ENCODE measurements around the gene GLS2. TPM values are rescaled to one million over a fixed set of nuclear protein-coding genes. Genes with fewer than 3 reads are reported as not detected.
"Not testable (repeated sequence)": the region's sequence is repeated elsewhere in the genome, so short reads cannot be mapped to it uniquely, and the experiment has no call there.

Gene GLS2
- total and polyA plus RNA-seq, 4 donors, result 28.0 to 53.8 (median 47.9) TPM

DNA sequence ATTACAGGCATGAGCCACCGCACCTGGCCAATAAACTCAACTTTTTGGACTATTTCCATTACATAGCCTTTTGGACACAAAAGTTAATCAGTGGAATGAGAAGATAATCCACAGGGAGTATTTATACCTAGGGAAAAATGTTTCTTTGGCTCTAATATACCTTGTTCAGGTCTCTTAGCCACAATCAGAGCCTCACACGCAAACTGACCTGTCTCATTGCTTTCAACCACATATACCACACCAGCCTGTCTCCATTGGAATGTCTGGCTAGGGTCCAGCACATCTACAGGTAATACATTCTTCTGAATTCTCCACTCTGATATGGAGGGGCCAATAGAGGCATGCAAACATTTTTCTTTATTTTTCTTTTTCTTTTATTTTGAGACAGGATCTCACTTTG lies 29.9 kb upstream of the GLS2 start:
- Histone ChIP-seq H3K9ac (ENCODE audit: low read depth in 1 of 2, low read length in 2 of 2) (no peak overlapping the region), H3K9me3 (ENCODE audit: control insufficient read depth in 4 of 4, low read length in 3 of 4) (no peaks in the 10 kb centered on the region), H3K27me3 (ENCODE audit: control insufficient read depth in 4 of 4, insufficient read depth in 4 of 4, low read length in 3 of 4) (no peaks in the 10 kb centered on the region), H3K4me3 (ENCODE audit: low read depth in 1 of 3, low read length in 3 of 3) (no peak overlapping the region), H3K4me1 (ENCODE audit: control insufficient read depth in 4 of 4, insufficient read depth in 4 of 4, low read length in 3 of 4) (peaks cover 0 to 3% (median 0%) of the 10 kb centered on the region in 4 donors), H3K36me3 (ENCODE audit: control insufficient read depth in 4 of 4, insufficient read depth in 3 of 4, low read depth in 1 of 4, low read length in 3 of 4) (no peaks in the 10 kb centered on the region), H3K27ac (ENCODE audit: low read depth in 1 of 2, low read length in 2 of 2) (no peak overlapping the region)
- TF ChIP-seq, protein P1, sequence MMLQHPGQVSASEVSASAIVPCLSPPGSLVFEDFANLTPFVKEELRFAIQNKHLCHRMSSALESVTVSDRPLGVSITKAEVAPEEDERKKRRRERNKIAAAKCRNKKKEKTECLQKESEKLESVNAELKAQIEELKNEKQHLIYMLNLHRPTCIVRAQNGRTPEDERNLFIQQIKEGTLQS (IDR thresholded peaks at IDR 0.05), result no peak
- no peak for DNase-seq (ENCODE audit: low spot score)
- 93% methylated on average over 2 of the region's 2 CpGs for WGBS

DNA sequence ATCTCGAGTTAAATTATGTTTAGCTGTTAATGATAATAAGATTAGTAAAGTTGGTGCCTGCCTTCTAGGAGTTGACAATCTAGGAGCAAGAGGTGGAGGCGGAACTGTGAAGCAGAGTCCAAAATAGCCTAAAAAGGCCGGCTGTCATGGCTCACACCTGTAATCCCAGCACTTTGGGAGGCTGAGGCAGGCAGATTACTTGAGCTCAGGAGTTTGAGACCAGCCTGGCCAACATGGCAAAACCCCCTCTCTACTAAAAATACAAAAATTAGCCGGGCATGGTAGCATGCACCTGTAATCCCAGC lies 26.0 kb upstream of the GLS2 start:
- H3K4me3 ChIP-seq (ENCODE audit: low read depth in 1 of 3, low read length in 3 of 3); H3K27ac ChIP-seq (ENCODE audit: low read depth in 1 of 2, low read length in 2 of 2): not testable (repeated sequence)
- WGBS, result 56% methylated on average over 4 of the region's 4 CpGs

DNA sequence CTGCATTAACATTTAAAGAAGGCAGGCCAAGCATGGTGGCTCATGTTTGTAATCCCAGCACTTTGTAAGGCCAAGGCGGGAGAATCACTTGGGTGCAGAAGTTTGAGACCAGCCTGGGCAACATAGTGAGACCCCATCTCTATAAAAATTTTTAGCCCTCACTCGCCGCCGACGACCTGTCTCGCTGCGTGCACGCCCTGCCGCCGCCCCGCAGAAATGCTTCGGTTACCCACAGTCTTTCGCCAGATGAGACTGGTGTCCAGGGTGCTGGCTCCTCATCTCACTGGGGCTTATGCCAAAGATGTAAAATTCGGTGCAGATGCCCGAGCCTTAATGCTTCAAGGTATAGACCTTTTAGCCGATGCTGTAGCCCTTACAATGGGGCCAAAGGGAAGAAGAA lies 22.8 kb upstream of the GLS2 start:
- Histone ChIP-seq H3K36me3 (ENCODE audit: control insufficient read depth in 4 of 4, insufficient read depth in 3 of 4, low read depth in 1 of 4, low read length in 3 of 4) (no peaks in the 10 kb centered on the region), H3K27ac (ENCODE audit: low read depth in 1 of 2, low read length in 2 of 2) (no peak overlapping the region), H3K4me1 (ENCODE audit: control insufficient read depth in 4 of 4, insufficient read depth in 4 of 4, low read length in 3 of 4) (no peaks in the 10 kb centered on the region), H3K9ac (ENCODE audit: low read depth in 1 of 2, low read length in 2 of 2) (no peak overlapping the region), H3K27me3 (ENCODE audit: control insufficient read depth in 4 of 4, insufficient read depth in 4 of 4, low read length in 3 of 4) (no peaks in the 10 kb centered on the region), H3K4me3 (ENCODE audit: low read depth in 1 of 3, low read length in 3 of 3) (no peak overlapping the region), H3K9me3 (ENCODE audit: control insufficient read depth in 4 of 4, low read length in 3 of 4) (no peaks in the 10 kb centered on the region)
- no peak for DNase-seq (ENCODE audit: low spot score)
- 93% methylated on average over 16 of the region's 16 CpGs for WGBS
- TF ChIP-seq EGR1 (IDR thresholded peaks at IDR 0.05; ENCODE audit: low read depth in 2 of 2) (no peak), FOXA2 (IDR thresholded peaks at IDR 0.05) (no peak), RAD21 (IDR thresholded peaks at IDR 0.05) (no peak), HNF4A (conservative IDR thresholded peaks at IDR 0.05) (no peak), NR2F2 (IDR thresholded peaks at IDR 0.05) (no peak), JUND (IDR thresholded peaks at IDR 0.05) (no peak), HNF4G (IDR thresholded peaks at IDR 0.05) (no peak)
- TF ChIP-seq, protein P2, sequence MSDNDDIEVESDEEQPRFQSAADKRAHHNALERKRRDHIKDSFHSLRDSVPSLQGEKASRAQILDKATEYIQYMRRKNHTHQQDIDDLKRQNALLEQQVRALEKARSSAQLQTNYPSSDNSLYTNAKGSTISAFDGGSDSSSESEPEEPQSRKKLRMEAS (IDR thresholded peaks at IDR 0.05), result no peak
- TF ChIP-seq, protein P1 (IDR thresholded peaks at IDR 0.05), result no peak

More for the DNA sequence above, 26.0 kb upstream of the GLS2 start:
- H3K4me1 ChIP-seq (ENCODE audit: control insufficient read depth in 4 of 4, insufficient read depth in 4 of 4, low read length in 3 of 4); DNase-seq (ENCODE audit: low spot score); H3K27me3 ChIP-seq (ENCODE audit: control insufficient read depth in 4 of 4, insufficient read depth in 4 of 4, low read length in 3 of 4); H3K9me3 ChIP-seq (ENCODE audit: control insufficient read depth in 4 of 4, low read length in 3 of 4); H3K36me3 ChIP-seq (ENCODE audit: control insufficient read depth in 4 of 4, insufficient read depth in 3 of 4, low read depth in 1 of 4, low read length in 3 of 4): not testable (repeated sequence)
- peak overlapping the region in 1 of 2 donors; percentile 47 for H3K9ac ChIP-seq (ENCODE audit: low read depth in 1 of 2, low read length in 2 of 2)

DNA sequence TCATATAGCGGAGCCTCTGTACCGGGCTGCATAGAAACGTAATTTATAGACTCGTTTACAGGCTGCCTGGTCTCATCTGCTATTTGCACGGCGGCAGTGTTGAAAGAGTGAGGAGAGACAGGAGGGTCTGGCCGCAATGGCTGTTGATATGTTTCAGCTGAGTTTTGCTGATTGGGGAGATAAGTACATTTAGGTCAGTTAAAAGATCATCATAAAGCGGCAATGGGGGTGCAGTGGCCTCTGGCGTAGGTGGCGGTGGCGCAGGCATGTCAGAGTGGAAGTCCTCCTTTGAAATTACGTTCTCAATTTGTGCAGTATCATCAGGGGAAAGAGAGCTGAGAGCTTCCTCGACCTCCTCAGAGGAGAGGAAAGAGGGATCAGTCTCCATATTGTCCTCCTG lies 11.9 kb upstream of the GLS2 start:
- H3K4me1 ChIP-seq (ENCODE audit: control insufficient read depth in 4 of 4, insufficient read depth in 4 of 4, low read length in 3 of 4); H3K27me3 ChIP-seq (ENCODE audit: control insufficient read depth in 4 of 4, insufficient read depth in 4 of 4, low read length in 3 of 4); H3K4me3 ChIP-seq (ENCODE audit: low read depth in 1 of 3, low read length in 3 of 3); H3K9me3 ChIP-seq (ENCODE audit: control insufficient read depth in 4 of 4, low read length in 3 of 4); H3K27ac ChIP-seq (ENCODE audit: low read depth in 1 of 2, low read length in 2 of 2); H3K9ac ChIP-seq (ENCODE audit: low read depth in 1 of 2, low read length in 2 of 2); H3K36me3 ChIP-seq (ENCODE audit: control insufficient read depth in 4 of 4, insufficient read depth in 3 of 4, low read depth in 1 of 4, low read length in 3 of 4); DNase-seq (ENCODE audit: low spot score): not testable (repeated sequence)
- WGBS, result 91% methylated on average over 13 of the region's 13 CpGs

DNA sequence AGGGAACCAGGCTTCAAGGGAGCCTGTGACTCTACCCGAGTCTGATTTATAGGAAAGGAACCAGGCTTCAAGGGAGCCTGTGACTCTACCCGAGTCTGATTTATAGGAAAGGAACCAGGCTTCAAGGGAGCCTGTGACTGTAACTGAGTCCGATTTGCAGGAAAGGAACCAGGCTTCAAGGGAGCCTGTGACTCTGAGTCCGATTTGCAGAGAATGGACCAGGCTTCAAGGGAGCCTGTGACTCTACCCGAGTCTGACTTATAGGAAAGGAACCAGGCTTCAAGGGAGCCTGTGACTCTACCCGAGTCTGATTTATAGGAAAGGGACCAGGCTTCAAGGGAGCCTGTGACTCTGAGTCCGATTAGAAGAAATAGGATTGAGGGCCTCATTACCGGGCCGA lies 11.5 kb upstream of the GLS2 start:
- DNase-seq (ENCODE audit: low spot score); H3K27ac ChIP-seq (ENCODE audit: low read depth in 1 of 2, low read length in 2 of 2); H3K27me3 ChIP-seq (ENCODE audit: control insufficient read depth in 4 of 4, insufficient read depth in 4 of 4, low read length in 3 of 4); H3K4me1 ChIP-seq (ENCODE audit: control insufficient read depth in 4 of 4, insufficient read depth in 4 of 4, low read length in 3 of 4); H3K4me3 ChIP-seq (ENCODE audit: low read depth in 1 of 3, low read length in 3 of 3); H3K9me3 ChIP-seq (ENCODE audit: control insufficient read depth in 4 of 4, low read length in 3 of 4); H3K36me3 ChIP-seq (ENCODE audit: control insufficient read depth in 4 of 4, insufficient read depth in 3 of 4, low read depth in 1 of 4, low read length in 3 of 4); H3K9ac ChIP-seq (ENCODE audit: low read depth in 1 of 2, low read length in 2 of 2): not testable (repeated sequence)
- WGBS, result 89% methylated on average over 9 of the region's 9 CpGs

DNA sequence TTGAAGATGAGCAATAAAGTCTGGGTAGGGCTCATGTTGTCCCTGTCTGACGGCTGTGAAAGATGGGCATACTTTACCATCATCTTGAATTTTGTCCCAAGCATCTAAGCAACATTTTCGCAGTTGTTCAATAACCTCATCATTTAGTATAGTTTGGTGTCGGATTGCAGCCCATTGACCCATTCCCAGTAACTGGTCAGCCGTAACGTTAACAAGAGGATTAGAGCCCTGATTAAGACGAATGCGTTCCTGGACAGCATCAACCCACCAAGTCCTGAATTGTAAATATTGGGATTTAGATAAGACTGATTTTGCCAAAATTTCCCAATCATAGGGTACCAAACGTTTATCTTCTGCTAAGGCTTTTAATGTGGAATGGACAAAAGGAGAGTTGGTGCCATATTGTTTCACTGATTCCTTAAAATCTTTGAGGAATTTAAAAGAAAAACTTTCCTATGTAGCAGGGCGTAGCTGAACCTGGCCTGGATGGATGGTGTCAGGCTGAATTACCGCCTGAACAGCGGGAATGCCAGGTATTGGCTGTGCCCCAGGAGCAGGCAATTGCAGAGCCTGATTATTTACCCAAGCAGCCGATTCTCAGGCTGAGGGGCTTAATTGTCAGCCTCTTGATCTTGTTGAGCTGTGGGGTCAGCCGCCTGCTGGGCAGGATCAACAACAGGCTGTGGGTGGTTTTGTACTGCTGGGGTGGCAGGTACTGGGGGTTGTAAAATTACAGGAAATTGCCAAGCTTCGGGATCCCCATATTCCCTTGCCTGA lies 10.4 kb upstream of the GLS2 start:
- H3K27me3 ChIP-seq (ENCODE audit: control insufficient read depth in 4 of 4, insufficient read depth in 4 of 4, low read length in 3 of 4); H3K9ac ChIP-seq (ENCODE audit: low read depth in 1 of 2, low read length in 2 of 2); H3K27ac ChIP-seq (ENCODE audit: low read depth in 1 of 2, low read length in 2 of 2); H3K9me3 ChIP-seq (ENCODE audit: control insufficient read depth in 4 of 4, low read length in 3 of 4); H3K4me3 ChIP-seq (ENCODE audit: low read depth in 1 of 3, low read length in 3 of 3); H3K4me1 ChIP-seq (ENCODE audit: control insufficient read depth in 4 of 4, insufficient read depth in 4 of 4, low read length in 3 of 4); H3K36me3 ChIP-seq (ENCODE audit: control insufficient read depth in 4 of 4, insufficient read depth in 3 of 4, low read depth in 1 of 4, low read length in 3 of 4); DNase-seq (ENCODE audit: low spot score): not testable (repeated sequence)
- 67% methylated on average over 14 of the region's 14 CpGs for WGBS

Measured in liver (tissue), 9 donors.